ENCODE results near the gene ABCB4. TPM values are rescaled to one million over a fixed set of nuclear protein-coding genes. Genes with fewer than 3 reads are reported as not detected.

ABCB4 gene
- polyA plus RNA-seq, 1 experiment: 0.05 TPM

- ChIA-PET POLR2A (no interaction called here), CTCF (no interaction called here)
- Histone ChIP-seq H3K9me3 (ENCODE audit: control insufficient read depth, insufficient read depth, low read length) (no peaks in the 10 kb centered on the region), H3K27ac (ENCODE audit: low read depth, low read length) (no peak overlapping the region), H3K27me3 (ENCODE audit: control insufficient read depth, insufficient read depth, low read length) (no peaks in the 10 kb centered on the region), H3K4me3 (ENCODE audit: low read depth, low read length) (no peak overlapping the region)
- no peak for TF ChIP-seq CTCF (IDR thresholded peaks at IDR 0.05; ENCODE audit: low read depth, low read length)
- no peak for DNase-seq (ENCODE audit: low read depth, low spot score)
Measured at GRCh38 chr7:87451187-87451586, 24.3 kb downstream of the ABCB4 start.

DNA sequence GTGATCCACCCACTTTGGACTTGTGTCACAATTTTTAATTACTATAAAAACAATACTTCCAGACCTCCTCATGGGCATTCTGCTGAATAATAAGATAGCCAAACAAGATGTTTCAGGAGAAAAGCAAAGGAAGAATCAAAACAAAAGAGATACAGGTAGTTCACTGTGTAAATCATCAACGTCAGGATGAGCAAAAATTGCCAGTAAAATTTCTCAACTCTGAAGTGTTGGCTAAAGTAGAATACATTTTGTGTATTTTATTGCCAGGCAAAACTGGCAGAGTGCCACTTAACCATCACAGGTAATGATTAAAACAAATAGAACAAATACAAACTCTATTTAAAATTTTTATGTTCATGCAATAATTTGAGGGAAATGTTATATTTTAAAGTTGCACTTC is 24.8 kb downstream of the ABCB4 start:
- no peak for TF ChIP-seq CTCF (IDR thresholded peaks at IDR 0.05; ENCODE audit: low read depth, low read length)
- Histone ChIP-seq H3K27me3 (ENCODE audit: control insufficient read depth, insufficient read depth, low read length) (no peaks in the 10 kb centered on the region), H3K4me3 (ENCODE audit: low read depth, low read length) (no peak overlapping the region), H3K27ac (ENCODE audit: low read depth, low read length) (no peak overlapping the region), H3K9me3 (ENCODE audit: control insufficient read depth, insufficient read depth, low read length) (no peaks in the 10 kb centered on the region)
- DNase-seq (ENCODE audit: low read depth, low spot score): no peak
- CTCF ChIA-PET: no interaction called here
- POLR2A ChIA-PET: no interaction called here

DNA sequence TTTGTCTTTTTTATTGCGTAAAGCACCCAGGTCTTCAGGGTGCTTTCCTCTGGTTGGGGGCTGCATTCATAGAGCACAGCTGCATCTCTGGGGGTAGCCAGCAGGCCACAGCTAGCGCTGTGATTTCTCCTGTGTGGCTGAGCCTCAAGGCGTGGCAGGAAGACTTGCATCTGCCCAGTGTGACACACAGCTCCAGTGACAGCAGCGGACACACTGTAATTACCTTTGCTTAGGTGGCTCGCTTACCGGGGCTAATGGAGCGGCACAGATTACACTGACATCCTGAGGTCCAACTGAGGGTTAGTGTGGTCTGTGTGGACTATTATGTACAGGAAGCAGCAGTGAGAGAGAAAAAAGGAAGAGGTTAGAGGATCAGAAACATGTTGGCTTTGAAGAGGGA is 27.1 kb downstream of the ABCB4 start:
- DNase-seq (ENCODE audit: low read depth, low spot score): no peak
- Histone ChIP-seq H3K9me3 (ENCODE audit: control insufficient read depth, insufficient read depth, low read length) (no peaks in the 10 kb centered on the region), H3K27ac (ENCODE audit: low read depth, low read length) (no peak overlapping the region), H3K27me3 (ENCODE audit: control insufficient read depth, insufficient read depth, low read length) (no peaks in the 10 kb centered on the region), H3K4me3 (ENCODE audit: low read depth, low read length) (no peak overlapping the region)
- TF ChIP-seq CTCF (IDR thresholded peaks at IDR 0.05; ENCODE audit: low read depth, low read length): no peak
- CTCF ChIA-PET: no interaction called here
- POLR2A ChIA-PET: no interaction called here

GRCh38 chr7:87447116-87447635 is 28.3 kb downstream of the ABCB4 start:
- CTCF ChIA-PET: no interaction called here

GRCh38 chr7:87445897-87446296 is 29.6 kb downstream of the ABCB4 start:
- H3K27me3 ChIP-seq (ENCODE audit: control insufficient read depth, insufficient read depth, low read length): no peaks in the 10 kb centered on the region
- no peaks in the 10 kb centered on the region for H3K9me3 ChIP-seq (ENCODE audit: control insufficient read depth, insufficient read depth, low read length)
- no peak for DNase-seq (ENCODE audit: low read depth, low spot score)
- no peak for TF ChIP-seq CTCF (IDR thresholded peaks at IDR 0.05; ENCODE audit: low read depth, low read length)
- no peak overlapping the region for H3K4me3 ChIP-seq (ENCODE audit: low read depth, low read length)
- no peak overlapping the region for H3K27ac ChIP-seq (ENCODE audit: low read depth, low read length)
- CTCF ChIA-PET: no interaction called here
- POLR2A ChIA-PET: no interaction called here

More at GRCh38 chr7:87447116-87447635, 28.3 kb downstream of the ABCB4 start:
- Histone ChIP-seq H3K4me3 (ENCODE audit: low read depth, low read length) (no peak overlapping the region), H3K27ac (ENCODE audit: low read depth, low read length) (no peak overlapping the region), H3K9me3 (ENCODE audit: control insufficient read depth, insufficient read depth, low read length) (no peaks in the 10 kb centered on the region), H3K27me3 (ENCODE audit: control insufficient read depth, insufficient read depth, low read length) (no peaks in the 10 kb centered on the region)
- DNase-seq (ENCODE audit: low read depth, low spot score): no peak
- TF ChIP-seq CTCF (IDR thresholded peaks at IDR 0.05; ENCODE audit: low read depth, low read length): no peak
- POLR2A ChIA-PET: no interaction called here

All from AG04450 (cell line).